ENCODE data around the gene SLC22A15.

The SLC22A15 gene

GRCh38 chr1:116110567-116111523 is 134.5 kb downstream of the SLC22A15 start, which contains the start of gene MAB21L3:
TSS of gene MAB21L3 (plus strand) at chr1:116111399. CDS start at chr1:116112616, 1,217 bp downstream.
- no peak for DNase-seq

DNA sequence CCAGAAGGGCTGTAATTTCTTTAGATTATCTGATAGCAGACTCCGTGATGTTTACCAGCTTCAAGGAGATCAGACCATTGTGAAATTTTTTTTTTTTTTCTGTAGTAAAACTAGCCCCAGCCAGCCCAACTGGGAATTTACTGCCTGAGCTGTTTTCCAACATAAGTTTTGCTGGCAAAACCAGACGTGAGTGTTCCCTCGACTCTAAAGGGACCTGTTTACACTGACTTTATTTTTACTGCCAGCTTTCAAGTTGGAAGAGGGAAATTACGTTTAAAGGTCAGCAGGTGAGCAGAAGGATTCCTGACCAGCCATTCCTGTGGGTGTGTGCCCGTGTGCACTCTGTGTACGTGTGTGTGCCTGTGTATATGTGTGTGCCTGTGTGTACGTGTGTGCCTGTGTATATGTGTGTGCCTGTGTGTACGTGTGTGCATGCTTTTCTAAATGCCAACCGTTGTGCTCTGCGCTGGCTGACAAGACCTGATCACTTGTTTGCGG is 135.3 kb downstream of the SLC22A15 start:
- DNase-seq: no peak

- DNase-seq: no peak
These were observed 136.3 kb downstream of the SLC22A15 start for GRCh38 chr1:116112388-116113140.

- no peak for DNase-seq
These were observed 137.3 kb downstream of the SLC22A15 start for GRCh38 chr1:116113615-116114014.

- no peak for DNase-seq
These were observed 139.4 kb downstream of the SLC22A15 start for GRCh38 chr1:116115476-116116439.

DNA sequence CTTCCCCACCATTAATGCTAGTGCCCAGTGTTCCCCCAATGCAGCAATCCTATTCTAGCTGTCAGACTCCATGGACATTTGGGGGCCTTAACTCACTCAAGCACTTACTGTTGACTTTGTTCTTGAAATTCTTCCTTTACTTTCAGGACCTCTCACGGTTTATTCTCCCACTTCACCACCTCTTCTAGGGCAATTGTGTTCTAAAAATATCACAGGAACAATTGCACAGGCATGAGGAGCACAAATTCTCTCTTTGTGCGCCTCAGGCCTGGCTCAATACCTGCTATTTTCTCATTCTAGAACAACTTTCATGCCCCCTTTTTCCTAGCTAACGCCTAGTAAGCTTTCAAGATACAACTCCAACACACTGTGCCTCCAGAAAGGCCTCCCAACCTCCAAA is 142.2 kb downstream of the SLC22A15 start:
- no peak for DNase-seq
